HepG2 (cell line): Measurements from ENCODE around the gene LOXL3. TPM values are rescaled to one million over a fixed set of nuclear protein-coding genes. Genes with fewer than 3 reads are reported as not detected.
A peak's percentile ranks its signal among the peaks of the same experiment; 100 is the strongest.

ENCODE experiments used
- BRD4 ChIP-seq: sonication (generic); formaldehyde crosslinking; IDR thresholded peaks from 2 replicates; pipeline ENCODE4 v1.4.0; 2020; ENCODE audit warnings: missing genetic modification reagents
- CAMTA2 ChIP-seq: sonication (generic); formaldehyde crosslinking; IDR thresholded peaks from 2 replicates; pipeline ENCODE4 v1.4.0; 2020; ENCODE audit warnings: mild to moderate bottlenecking, missing genetic modification reagents, borderline replicate concordance
- EEA1 ChIP-seq: sonication (generic); formaldehyde crosslinking; IDR thresholded peaks from 2 replicates; pipeline ENCODE4 v1.5.1; 2020; ENCODE audit warnings: mild to moderate bottlenecking, missing genetic modification reagents, borderline replicate concordance
- FOXK1 ChIP-seq: sonication (generic); formaldehyde crosslinking; IDR thresholded peaks from 2 replicates; pipeline ENCODE4 v1.4.0; 2020; ENCODE audit warnings: low read depth, missing genetic modification reagents, borderline replicate concordance
- FOXO1 ChIP-seq: sonication (generic); formaldehyde crosslinking; IDR thresholded peaks from 2 replicates; pipeline ENCODE4 v1.4.0; 2020; ENCODE audit warnings: missing genetic modification reagents
- GATAD2A ChIP-seq: IDR thresholded peaks from 2 replicates; pipeline ENCODE4 v1.6.1; 2016
- HMG20B ChIP-seq: conservative IDR thresholded peaks from 2 replicates; pipeline ENCODE4 v1.6.1; 2016; ENCODE audit warnings: missing genetic modification reagents, missing compliant biosample characterization
- IRF2 ChIP-seq: IDR thresholded peaks from 2 replicates; pipeline ENCODE4 v1.6.1; 2018; ENCODE audit warnings: missing genetic modification reagents, missing compliant biosample characterization
- IRX3 ChIP-seq: sonication (generic); formaldehyde crosslinking; IDR thresholded peaks from 2 replicates; pipeline ENCODE4 v1.8.1; 2023; ENCODE audit warnings: mild to moderate bottlenecking, low read depth, missing genetic modification reagents, borderline replicate concordance
- MTA3 ChIP-seq: sonication (generic); formaldehyde crosslinking; IDR thresholded peaks from 2 replicates; pipeline ENCODE4 v1.4.0; 2020; ENCODE audit warnings: missing genetic modification reagents
- SAFB2 ChIP-seq: sonication (generic); formaldehyde crosslinking; IDR thresholded peaks from 2 replicates; pipeline ENCODE4 v1.5.1; 2020; ENCODE audit warnings: missing genetic modification reagents, low read depth, mild to moderate bottlenecking, borderline replicate concordance
- ZBTB7A ChIP-seq: sonication (generic); formaldehyde crosslinking; IDR thresholded peaks from 2 replicates; pipeline ENCODE4 v1.8.0; 2022; ENCODE audit warnings: mild to moderate bottlenecking, missing genetic modification reagents
- ZFP36L1 ChIP-seq: sonication (generic); formaldehyde crosslinking; IDR thresholded peaks from 2 replicates; pipeline ENCODE4 v1.8.0; 2022; ENCODE audit warnings: mild to moderate bottlenecking, missing genetic modification reagents, moderate library complexity
- ZNF432 ChIP-seq: sonication (generic); formaldehyde crosslinking; IDR thresholded peaks from 2 replicates; pipeline ENCODE4 v1.5.0; 2020; ENCODE audit warnings: missing genetic modification reagents, mild to moderate bottlenecking, borderline replicate concordance
- ZNF557 ChIP-seq: sonication (generic); formaldehyde crosslinking; IDR thresholded peaks from 2 replicates; pipeline ENCODE4 v1.4.0; 2020; ENCODE audit warnings: missing genetic modification reagents
- ZNF660 ChIP-seq: sonication (generic); formaldehyde crosslinking; IDR thresholded peaks from 2 replicates; pipeline ENCODE4 v1.5.1; 2020; ENCODE audit warnings: mild to moderate bottlenecking, low read depth, missing genetic modification reagents, borderline replicate concordance
- ZNF724P ChIP-seq: sonication (generic); formaldehyde crosslinking; IDR thresholded peaks from 2 replicates; pipeline ENCODE4 v1.8.0; 2022; ENCODE audit warnings: missing genetic modification reagents, borderline replicate concordance
- ZNF792 ChIP-seq: IDR thresholded peaks from 2 replicates; pipeline ENCODE4 v1.6.1; 2016
- polyA plus RNA-seq, 8 experiments: library from polyadenylated mRNA; depleted of rRNA in 3 of 8; stranded (reverse) in 7 of 8; unstranded in 1 of 8; fragments of >200 nt; fragmentation: Illumina TruSeq in 4 of 8; extraction: Trizol in 4 of 8; gene quantifications; 2 replicates each; pipeline versions ENCODE4 v1.2.1 to v1.2.3, GENCODE V29; 2011 to 2016; ENCODE audit warnings: low read depth in 4 of 8, missing spikeins in 1 of 8, mixed read lengths in 1 of 8; ENCODE audit not compliant: insufficient read depth in 1 of 8
- total RNA-seq, 5 experiments: library from RNA; depleted of rRNA; stranded (reverse); fragments of >200 nt; fragmentation: Illumina TruSeq; extraction: Trizol; gene quantifications; 2 replicates each; pipeline ENCODE4 v1.2.3, GENCODE V29; 2016; ENCODE audit warnings: low read depth in 1 of 5
- TF ChIP-seq, protein P1 (sequence below): sonication (generic); formaldehyde crosslinking; IDR thresholded peaks from 2 replicates; pipeline ENCODE4 v1.5.0; 2020; ENCODE audit warnings: missing genetic modification reagents
- TF ChIP-seq, protein P2 (sequence below): sonication (generic); formaldehyde crosslinking; IDR thresholded peaks from 2 replicates; pipeline ENCODE4 v1.4.0; 2020; ENCODE audit warnings: missing genetic modification reagents, borderline replicate concordance
- TF ChIP-seq, protein P3 (sequence below): sonication (generic); formaldehyde crosslinking; IDR thresholded peaks from 2 replicates; pipeline ENCODE4 v1.5.1; 2020; ENCODE audit warnings: missing genetic modification reagents, mild to moderate bottlenecking, borderline replicate concordance
- TF ChIP-seq, protein P4 (sequence below): sonication (generic); formaldehyde crosslinking; IDR thresholded peaks from 2 replicates; pipeline ENCODE4 v1.5.0; 2020; ENCODE audit warnings: missing genetic modification reagents

Gene LOXL3
- total and polyA plus RNA-seq, 2 of the 13 experiments (the other 11 are each of a cell fraction or from before 2014, with no cell fraction given): 0.55 to 6.5 TPM

DNA sequence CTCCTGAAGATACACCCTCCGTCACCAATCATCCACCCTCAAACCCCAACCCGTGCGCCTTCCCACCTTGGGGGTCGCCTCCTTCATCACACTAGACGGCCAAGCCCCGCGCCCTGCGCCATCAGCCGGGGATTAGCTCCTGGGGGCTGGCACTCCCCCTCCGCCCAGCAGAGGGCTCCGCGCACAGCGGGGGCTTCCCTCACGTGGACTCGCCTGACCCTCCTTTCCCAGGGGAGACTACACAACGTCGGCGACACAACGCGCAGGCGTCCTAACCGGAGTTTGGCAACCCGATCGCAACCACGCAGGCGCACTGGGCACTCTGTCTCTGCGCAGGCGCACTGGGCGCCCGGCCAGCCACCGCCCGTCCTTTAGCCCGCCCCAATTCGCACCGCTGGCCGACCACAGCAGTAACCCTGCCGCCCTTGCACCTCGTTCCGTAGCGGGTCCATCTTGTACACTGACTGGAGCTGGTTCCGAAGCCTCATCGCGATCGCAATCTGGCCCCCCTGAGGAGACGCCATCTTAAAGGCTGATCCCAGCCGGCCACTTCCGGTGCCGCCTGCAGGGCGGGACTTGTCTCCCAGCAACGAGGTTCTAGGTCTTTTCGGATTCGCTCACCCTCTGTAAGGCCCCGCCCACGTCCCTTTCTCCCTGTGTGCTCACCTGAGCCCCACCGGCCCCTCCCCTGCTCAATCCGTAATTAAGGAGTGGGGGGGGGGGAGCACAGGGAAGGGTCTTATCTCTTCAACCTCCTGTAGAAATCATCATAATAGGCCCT is 46.4 kb downstream of the LOXL3 start, which contains the start of gene PCGF1 (continued):
- TF ChIP-seq, protein P1, sequence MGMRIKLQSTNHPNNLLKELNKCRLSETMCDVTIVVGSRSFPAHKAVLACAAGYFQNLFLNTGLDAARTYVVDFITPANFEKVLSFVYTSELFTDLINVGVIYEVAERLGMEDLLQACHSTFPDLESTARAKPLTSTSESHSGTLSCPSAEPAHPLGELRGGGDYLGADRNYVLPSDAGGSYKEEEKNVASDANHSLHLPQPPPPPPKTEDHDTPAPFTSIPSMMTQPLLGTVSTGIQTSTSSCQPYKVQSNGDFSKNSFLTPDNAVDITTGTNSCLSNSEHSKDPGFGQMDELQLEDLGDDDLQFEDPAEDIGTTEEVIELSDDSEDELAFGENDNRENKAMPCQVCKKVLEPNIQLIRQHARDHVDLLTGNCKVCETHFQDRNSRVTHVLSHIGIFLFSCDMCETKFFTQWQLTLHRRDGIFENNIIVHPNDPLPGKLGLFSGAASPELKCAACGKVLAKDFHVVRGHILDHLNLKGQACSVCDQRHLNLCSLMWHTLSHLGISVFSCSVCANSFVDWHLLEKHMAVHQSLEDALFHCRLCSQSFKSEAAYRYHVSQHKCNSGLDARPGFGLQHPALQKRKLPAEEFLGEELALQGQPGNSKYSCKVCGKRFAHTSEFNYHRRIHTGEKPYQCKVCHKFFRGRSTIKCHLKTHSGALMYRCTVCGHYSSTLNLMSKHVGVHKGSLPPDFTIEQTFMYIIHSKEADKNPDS (CRISPR knock-in tag): peak; percentile 80; the same call in 1 of the 2 replicates
- peak; percentile 59 for TF ChIP-seq HMG20B (CRISPR knock-in tag)
- TF ChIP-seq ZFP36L1 (CRISPR knock-in tag): 0 out of 2 replicates have a peak, but pooled peaks have one; percentile 18
- peak; percentile 48; the same call in 1 of the 2 replicates for TF ChIP-seq EEA1 (CRISPR knock-in tag)
- TF ChIP-seq, protein P2, sequence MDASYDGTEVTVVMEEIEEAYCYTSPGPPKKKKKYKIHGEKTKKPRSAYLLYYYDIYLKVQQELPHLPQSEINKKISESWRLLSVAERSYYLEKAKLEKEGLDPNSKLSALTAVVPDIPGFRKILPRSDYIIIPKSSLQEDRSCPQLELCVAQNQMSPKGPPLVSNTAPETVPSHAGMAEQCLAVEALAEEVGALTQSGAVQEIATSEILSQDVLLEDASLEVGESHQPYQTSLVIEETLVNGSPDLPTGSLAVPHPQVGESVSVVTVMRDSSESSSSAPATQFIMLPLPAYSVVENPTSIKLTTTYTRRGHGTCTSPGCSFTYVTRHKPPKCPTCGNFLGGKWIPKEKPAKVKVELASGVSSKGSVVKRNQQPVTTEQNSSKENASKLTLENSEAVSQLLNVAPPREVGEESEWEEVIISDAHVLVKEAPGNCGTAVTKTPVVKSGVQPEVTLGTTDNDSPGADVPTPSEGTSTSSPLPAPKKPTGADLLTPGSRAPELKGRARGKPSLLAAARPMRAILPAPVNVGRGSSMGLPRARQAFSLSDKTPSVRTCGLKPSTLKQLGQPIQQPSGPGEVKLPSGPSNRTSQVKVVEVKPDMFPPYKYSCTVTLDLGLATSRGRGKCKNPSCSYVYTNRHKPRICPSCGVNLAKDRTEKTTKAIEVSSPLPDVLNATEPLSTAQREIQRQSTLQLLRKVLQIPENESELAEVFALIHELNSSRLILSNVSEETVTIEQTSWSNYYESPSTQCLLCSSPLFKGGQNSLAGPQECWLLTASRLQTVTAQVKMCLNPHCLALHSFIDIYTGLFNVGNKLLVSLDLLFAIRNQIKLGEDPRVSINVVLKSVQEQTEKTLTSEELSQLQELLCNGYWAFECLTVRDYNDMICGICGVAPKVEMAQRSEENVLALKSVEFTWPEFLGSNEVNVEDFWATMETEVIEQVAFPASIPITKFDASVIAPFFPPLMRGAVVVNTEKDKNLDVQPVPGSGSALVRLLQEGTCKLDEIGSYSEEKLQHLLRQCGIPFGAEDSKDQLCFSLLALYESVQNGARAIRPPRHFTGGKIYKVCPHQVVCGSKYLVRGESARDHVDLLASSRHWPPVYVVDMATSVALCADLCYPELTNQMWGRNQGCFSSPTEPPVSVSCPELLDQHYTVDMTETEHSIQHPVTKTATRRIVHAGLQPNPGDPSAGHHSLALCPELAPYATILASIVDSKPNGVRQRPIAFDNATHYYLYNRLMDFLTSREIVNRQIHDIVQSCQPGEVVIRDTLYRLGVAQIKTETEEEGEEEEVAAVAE: peak; percentile 44
- TF ChIP-seq, protein P3, sequence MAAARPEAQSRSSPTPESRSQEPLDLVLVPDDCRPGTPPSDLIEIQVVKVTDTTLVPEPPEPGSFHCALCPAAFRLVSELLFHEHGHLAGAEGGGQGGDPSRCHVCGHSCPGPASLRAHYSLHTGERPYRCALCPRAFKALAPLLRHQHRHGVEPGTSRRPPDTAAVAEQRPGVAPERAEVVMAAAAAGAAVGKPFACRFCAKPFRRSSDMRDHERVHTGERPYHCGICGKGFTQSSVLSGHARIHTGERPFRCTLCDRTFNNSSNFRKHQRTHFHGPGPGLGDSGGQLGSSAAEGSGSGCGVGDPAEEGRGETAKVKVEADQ (CRISPR knock-in tag): peak; percentile 93
- TF ChIP-seq ZNF792: peak; percentile 56; the same call in 1 of the 2 replicates
- peak; percentile 87 for TF ChIP-seq FOXK1 (CRISPR knock-in tag)
- peak; percentile 53; the same call in 1 of the 2 replicates for TF ChIP-seq ZNF557 (CRISPR knock-in tag)
- peak; percentile 95; the same call in 1 of the 2 replicates for TF ChIP-seq SAFB2 (CRISPR knock-in tag)
- peak; percentile 77; the same call in 1 of the 2 replicates for TF ChIP-seq ZNF724P (CRISPR knock-in tag)
- TF ChIP-seq CAMTA2 (CRISPR knock-in tag): no peak; the same call in 1 of the 2 replicates
- TF ChIP-seq ZBTB7A (CRISPR knock-in tag): peak; percentile 90
- TF ChIP-seq ZNF432 (CRISPR knock-in tag): no peak
- no peak for TF ChIP-seq IRX3 (CRISPR knock-in tag)
- TF ChIP-seq IRF2 (CRISPR knock-in tag): peak; percentile 92
- TF ChIP-seq ZNF660 (CRISPR knock-in tag): no peak
- TF ChIP-seq, protein P4, sequence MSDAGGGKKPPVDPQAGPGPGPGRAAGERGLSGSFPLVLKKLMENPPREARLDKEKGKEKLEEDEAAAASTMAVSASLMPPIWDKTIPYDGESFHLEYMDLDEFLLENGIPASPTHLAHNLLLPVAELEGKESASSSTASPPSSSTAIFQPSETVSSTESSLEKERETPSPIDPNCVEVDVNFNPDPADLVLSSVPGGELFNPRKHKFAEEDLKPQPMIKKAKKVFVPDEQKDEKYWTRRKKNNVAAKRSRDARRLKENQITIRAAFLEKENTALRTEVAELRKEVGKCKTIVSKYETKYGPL (CRISPR knock-in tag): no peak
- peak; percentile 63 for TF ChIP-seq FOXO1 (CRISPR knock-in tag)
- TF ChIP-seq MTA3 (CRISPR knock-in tag): no peak
- TF ChIP-seq GATAD2A (CRISPR knock-in tag): no peak; the same call in 1 of the 2 replicates
- TF ChIP-seq BRD4 (CRISPR knock-in tag): peak; percentile 91; the same call in 1 of the 2 replicates
